GM19395 (cell line): Measurements from ENCODE around the gene MAP9.
"Not testable (repeated sequence)": the region's sequence is repeated elsewhere in the genome, so short reads cannot be mapped to it uniquely, and the experiment has no call there.

Experiments
- ATAC-seq: cut with Tn5 transposase; IDR thresholded peaks from one replicate; pipeline ENCODE4 v1.9.1; 2021; ENCODE audit warnings: mild to moderate bottlenecking, moderate library complexity; ENCODE audit not compliant: unreplicated experiment

The MAP9 gene

DNA sequence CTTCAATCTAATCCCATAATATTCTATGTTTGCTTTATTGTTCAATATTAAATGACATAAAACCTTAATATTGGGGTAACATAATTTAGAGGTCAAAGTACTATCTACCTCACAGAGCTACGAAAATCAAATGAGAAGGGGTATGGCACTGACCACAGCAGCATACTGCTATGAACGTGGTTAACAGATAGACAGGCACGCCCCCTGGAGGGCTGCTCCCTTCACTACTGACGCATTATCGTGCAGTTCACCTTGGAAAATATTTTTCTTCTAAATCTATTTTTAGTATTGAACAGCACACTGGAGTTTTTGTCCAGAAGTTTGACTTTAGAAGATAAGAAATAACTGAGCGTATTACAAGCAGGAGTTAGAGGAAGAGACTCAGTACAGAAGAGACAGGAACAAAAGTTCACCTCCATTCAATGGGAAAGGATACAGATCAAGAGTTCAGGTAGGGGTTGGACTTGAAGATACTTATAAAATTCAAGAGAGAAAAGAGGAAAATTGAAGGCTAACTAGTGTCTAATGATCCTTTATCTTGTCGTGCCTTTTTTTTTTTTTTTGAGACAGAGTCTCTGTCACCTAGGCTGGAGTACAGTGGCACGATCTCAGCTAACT lies 22.7 kb downstream of the MAP9 start:
- ATAC-seq = peak; percentile 98

DNA sequence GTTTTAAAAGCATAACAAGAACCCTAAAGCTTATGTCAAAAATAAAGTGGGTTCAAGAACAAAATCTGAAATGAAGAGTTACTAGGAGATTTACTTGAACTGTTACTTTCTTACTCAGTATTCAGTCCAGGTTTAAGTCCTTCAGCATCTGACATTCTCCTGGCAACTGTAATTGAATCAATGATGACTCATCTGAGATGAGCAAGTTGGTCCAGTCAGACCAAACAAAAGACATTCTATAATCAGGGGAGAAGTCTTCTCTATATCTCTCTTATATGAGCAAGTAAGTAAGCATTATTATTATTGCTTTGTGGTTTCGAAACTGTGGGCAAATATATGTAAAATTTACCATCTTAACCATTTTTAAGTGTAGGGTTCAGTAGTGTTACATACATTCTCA lies 34.6 kb downstream of the MAP9 start:
- no peak for ATAC-seq

DNA sequence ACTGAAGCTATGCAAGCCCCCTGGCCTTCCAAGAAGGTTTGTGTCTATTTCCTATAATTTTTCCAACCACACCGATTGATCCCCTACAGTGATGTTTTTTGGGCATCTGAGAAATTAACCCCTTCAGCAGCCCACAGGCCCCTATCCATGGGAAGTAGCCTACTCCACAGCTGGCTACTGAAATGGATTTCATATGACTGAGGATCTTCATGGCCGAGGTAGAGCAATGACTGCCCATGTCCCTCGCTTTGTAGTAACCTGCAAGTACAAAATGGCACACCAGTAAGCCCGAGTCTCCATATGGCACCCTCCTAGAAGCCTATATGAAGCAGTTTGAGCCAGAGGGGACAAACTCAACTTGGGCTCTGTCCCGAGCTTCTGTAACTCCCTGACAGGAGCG lies 36.8 kb downstream of the MAP9 start:
- ATAC-seq = no peak

DNA sequence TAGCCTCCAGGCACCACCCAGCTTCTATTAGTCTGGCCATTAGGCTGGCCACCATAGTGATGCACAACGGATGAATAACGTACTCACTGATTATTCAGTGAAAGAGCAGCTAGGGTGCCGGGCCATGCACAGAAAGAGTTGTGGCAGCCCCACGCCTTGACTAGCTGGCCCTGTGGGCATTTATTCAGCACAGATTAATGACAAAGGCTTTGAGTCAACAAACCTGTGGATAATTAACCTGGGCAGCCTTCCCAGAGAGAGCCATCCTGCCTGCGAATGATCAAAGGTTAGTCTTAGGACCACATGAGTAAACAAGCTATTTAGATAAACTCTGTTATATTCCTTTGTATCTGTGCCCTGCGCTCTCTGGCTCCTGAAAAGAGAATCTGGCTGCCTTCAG lies 37.2 kb downstream of the MAP9 start:
- no peak for ATAC-seq

DNA sequence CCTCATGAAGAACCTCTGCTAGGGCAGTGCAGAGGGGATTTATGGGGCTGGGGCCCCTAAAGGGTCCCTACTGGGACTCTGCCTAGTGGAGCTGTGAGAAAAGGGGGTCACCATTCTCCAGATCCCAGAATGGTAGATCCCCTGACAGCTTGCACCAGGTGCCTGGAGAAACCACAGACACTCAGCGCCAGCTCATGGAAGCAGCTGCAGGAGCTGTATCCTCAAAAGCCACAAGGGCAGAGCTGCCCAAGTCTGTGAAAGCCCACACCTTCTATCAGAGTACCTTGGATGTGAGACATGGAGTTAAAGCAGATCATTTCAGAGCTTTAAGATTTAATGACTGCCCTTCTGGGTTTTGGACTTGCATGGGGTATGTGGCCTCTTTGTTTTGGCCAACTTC lies 38.6 kb downstream of the MAP9 start:
- ATAC-seq = no peak

DNA sequence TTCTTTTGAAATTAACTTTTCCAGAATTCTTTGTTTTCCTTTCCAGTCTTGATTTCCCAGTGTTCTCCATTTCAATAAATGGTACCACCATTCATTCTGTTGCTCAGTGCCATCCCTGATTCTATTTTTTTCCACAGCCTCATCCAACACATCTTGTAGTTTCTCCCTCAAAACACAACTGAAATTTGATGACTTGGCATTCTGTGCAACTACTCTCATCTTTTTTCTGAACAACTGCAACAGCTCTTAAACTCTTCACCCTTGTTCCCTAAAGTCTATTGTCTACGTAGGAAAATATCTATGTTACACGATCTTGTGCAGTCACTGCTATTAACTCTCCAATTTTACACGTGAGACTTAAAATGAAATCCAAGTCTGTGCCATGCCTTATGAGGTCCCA lies 40.5 kb downstream of the MAP9 start:
- ATAC-seq = no peak

DNA sequence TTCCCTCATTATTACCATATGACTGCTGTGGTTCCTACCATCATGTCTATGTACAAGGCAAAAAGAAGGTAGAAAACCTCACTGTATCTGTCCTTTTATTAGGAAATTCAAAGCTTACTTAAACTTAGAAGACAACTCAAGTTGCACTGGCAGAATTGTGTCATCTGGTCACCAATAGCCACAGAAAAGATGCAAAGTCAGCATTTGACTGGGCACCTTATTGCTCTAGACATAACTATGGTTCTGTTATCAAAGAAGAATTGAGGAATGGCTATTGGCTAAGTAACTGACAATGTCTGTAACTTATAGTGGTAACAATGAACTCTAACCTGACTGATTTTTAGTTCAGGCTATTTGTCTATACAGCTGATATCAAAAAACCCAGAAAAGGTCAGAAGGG lies 45.3 kb downstream of the MAP9 start:
- no peak for ATAC-seq

DNA sequence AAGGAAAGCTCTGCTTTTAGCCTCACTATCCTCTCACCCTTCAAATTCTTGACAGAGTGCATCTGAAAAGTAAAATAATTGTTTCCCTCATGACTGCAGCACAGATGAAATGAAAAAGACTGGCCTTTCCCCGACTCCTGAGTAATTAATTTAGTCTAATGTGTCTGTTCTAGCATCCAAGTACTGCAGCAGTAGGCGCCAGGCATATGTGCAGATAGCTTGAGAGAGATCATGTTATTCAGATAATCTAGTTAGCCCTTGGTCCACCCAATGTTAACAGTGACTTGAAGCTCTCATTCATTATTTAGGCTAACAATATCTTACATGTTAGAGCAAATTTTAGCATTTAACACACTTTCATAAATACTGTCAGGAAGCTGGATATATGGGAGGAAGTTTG lies 54.0 kb downstream of the MAP9 start:
- no peak for ATAC-seq

DNA sequence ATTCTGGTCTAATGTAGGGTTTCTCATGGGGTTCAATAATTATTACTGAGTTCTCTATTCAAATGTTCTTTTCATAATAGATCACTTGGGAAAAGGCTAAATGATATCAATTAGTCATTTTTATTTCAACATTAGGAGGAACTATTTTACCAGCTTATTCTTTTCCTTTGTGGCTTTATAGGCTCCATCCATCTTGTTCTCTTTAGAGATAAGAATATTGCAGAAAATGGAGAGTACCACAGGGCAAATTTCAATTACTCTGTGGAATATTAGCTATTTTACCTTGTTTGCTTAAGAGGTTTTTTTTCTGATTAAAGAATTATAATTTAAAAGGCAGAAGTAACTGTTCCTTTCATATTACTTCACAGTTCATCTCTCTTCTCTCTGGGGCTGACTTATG lies 55.8 kb downstream of the MAP9 start:
- no peak for ATAC-seq

DNA sequence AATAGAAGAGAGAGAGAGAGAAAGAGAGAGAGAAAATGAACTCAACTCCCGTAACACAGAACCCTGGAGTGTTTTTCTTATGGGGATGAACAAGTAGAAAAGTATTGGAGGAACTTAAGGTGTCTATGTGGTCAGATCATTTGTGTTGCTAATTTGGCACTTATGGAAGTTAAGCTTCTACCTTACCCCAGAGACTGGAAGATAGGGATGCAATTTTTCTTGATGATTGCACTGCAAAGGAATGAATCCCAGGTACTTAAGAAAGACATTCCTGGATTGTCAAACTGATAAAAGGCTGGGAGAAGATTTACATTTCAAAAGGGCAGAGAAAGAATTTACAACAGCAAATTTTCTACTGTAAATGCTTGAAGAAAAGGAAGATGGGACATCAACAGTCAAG lies 57.2 kb downstream of the MAP9 start:
- ATAC-seq = no peak

DNA sequence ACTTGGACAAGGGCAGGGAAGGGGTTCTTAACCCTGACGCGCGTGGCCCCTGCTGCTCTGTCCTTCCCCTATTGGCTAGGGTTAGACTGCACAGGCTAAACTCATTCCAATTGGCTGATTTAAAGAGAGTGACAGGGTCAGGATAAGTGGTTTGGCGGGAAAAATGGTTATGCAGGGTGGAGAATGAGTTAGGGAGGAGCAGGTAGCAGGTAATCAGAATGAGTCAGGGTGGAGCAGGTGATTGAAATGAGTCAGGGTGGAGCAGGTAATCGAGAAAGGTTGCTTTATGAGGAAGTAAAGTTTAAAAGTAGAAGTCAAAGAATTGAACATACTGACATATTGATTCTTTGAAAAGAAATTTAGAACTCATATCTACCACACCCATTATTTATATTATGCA lies 64.7 kb downstream of the MAP9 start:
- ATAC-seq = not testable (repeated sequence)

DNA sequence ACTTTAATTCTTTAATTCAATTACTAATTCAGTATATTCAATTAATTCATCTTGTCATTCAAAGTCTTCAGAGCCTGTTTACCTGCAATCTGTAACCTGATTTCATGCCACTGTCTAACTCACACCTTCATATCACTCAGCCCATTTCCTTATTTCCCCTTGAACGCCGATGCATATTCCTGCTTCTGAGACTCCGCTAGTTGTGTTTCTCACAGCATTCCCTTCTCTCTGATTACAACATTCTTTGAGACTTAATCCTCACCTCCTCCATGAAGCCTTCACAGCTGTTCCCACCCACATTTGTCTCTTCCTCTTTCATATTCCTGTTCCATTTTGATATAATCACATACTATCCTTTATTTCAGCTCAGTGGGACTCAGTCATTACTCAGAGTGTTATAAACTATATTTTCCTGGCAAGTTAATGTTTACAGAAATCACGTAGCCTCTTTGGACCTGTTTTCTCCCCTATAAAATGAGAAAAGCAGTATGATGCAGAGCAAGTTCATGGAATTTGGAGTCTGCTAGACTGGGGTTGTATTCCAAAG lies 69.0 kb downstream of the MAP9 start:
- no peak for ATAC-seq

DNA sequence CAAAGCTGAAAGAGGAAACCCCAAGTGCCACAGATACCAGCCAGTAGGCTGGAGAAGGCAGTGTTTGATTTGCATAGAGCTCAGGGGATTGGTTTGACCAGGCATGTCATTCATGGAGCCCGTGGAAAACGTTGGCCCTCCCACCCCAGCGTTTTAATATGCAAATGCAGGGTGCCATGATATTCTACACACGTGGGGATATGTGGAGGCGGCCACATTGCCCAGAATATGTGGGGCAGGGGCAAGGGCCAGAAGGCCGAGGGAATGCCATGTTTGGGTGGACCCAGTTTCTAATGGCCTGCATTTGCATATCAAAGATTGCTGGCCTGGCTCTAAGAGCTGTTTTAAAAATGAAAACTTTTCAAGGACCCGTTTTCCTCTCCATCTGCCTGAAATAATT lies 71.1 kb downstream of the MAP9 start:
- ATAC-seq = no peak

DNA sequence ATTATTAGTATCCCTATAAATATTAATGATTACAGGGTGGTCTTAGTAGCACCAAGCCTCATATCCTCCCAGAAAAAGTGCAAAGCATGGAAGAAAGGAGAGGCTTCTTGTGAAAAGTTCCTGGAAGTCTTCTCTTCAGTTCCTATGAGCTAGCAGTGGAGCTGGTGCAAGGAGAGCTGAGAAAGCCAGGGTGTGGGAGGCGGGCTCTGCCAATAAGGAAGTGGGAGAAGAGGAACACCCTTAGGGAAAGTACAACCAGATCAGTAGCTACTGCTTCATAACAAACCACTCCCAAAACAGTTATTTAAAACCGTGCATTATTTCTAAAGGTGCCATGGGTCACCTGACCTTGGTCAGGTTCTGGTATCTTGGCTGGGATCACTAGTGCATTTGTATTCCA lies 72.4 kb downstream of the MAP9 start:
- no peak for ATAC-seq

DNA sequence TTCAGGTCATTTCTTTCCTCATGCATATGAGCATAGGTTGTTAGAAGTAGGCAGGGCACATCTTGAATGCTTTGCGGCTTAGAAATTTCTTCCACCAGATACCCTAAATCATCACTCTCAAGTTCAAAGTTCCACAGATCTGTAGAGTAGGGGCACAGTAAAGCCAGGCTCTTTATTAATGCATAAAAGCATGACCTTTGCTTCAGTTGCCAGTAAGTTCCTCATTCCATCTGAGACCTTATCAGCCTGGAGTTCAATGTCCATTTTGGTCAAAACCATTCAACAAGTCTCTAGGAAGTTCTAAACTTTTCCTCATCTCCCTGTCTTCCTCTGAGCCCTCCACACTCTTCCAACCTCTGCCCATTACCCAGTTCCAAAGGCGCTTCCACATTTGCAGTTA lies 77.7 kb downstream of the MAP9 start:
- ATAC-seq = no peak
